Measurements from ENCODE around the gene ADD3.

- TF ChIP-seq CTCF (IDR thresholded peaks at IDR 0.05; ENCODE audit: extremely low read depth in 1 of 2, insufficient read depth in 1 of 2, low read depth in 1 of 2, low read length in 2 of 2) (no peak), GATA2 (IDR thresholded peaks at IDR 0.05; ENCODE audit: insufficient read depth, insufficient read length, low read depth, low read length) (no peak), POLR2AphosphoS5 (IDR thresholded peaks at IDR 0.05; ENCODE audit: insufficient read depth, low read depth, low read length) (no peak), EZH2 (IDR thresholded peaks at IDR 0.05; ENCODE audit: borderline replicate concordance, low read depth, low read length, severe bottlenecking) (no peak)
These were observed 136.7 kb downstream of the ADD3 start for GRCh38 chr10:110144507-110144906.
